Ascending aorta (tissue), 2 donors: ENCODE results near the gene CHI3L1. TPM values are rescaled to one million over a fixed set of nuclear protein-coding genes. Genes with fewer than 3 reads are reported as not detected.

Source experiments
- DNase-seq, 2 donors: peaks; one replicate each; pipeline ENCODE4 v3.0.0-alpha.2; 2019; ENCODE audit warnings: low spot score in 2 of 2
- H3K27ac ChIP-seq, 2 donors: fragments of 200-600 bp; sonication (generic); one replicate each; pipeline ENCODE4 v1.5.1; 2016 to 2017; ENCODE audit warnings: mild to moderate bottlenecking in 1 of 2
- H3K27me3 ChIP-seq: fragments of 200-600 bp; sonication (generic); one replicate; pipeline ENCODE4 v1.5.1; 2017
- H3K36me3 ChIP-seq, 2 donors: fragments of 200-600 bp; sonication (generic); one replicate each; pipeline ENCODE4 v1.5.1; 2016
- H3K4me1 ChIP-seq, 2 donors: fragments of 200-600 bp; sonication (generic); one replicate each; pipeline ENCODE4 v1.5.1; 2016 to 2017; ENCODE audit warnings: mild to moderate bottlenecking in 1 of 2
- H3K4me3 ChIP-seq, 2 donors: fragments of 200-600 bp; sonication (generic); one replicate each; pipeline ENCODE4 v1.5.1; 2016 to 2017; ENCODE audit warnings: mild to moderate bottlenecking in 1 of 2
- H3K9me3 ChIP-seq, 2 donors: fragments of 200-600 bp; sonication (generic); one replicate each; pipeline ENCODE4 v1.5.1; 2016
- intact Hi-C: fragments of 100-400 bp; cut with DNase I; formaldehyde crosslinking; loops from one replicate; pipeline ENCODE4 v1.15.1; 2023
- total RNA-seq: library from RNA; depleted of rRNA; stranded (reverse); fragments of >200 nt; gene quantifications from one replicate; pipeline ENCODE4 v1.1.0, GENCODE V29; 2016
- TF ChIP-seq, protein P1 (sequence below), 3 experiments: fragments of 200-600 bp in 2 of 3; fragments of 450-650 bp in 1 of 3; sonication (generic) in 2 of 3; IDR thresholded peaks; one replicate each; pipeline ENCODE4 v1.5.1; 2016 to 2019; ENCODE audit warnings: antibody characterized with exemption in 3 of 3, mild to moderate bottlenecking in 1 of 3, moderate library complexity in 1 of 3

CHI3L1 gene
- total RNA-seq, 1 donor from 2014 or later: 73.8 TPM

GRCh38 chr1:203225071-203225470 is 38.6 kb upstream of the CHI3L1 start:
- TF ChIP-seq, protein P1, sequence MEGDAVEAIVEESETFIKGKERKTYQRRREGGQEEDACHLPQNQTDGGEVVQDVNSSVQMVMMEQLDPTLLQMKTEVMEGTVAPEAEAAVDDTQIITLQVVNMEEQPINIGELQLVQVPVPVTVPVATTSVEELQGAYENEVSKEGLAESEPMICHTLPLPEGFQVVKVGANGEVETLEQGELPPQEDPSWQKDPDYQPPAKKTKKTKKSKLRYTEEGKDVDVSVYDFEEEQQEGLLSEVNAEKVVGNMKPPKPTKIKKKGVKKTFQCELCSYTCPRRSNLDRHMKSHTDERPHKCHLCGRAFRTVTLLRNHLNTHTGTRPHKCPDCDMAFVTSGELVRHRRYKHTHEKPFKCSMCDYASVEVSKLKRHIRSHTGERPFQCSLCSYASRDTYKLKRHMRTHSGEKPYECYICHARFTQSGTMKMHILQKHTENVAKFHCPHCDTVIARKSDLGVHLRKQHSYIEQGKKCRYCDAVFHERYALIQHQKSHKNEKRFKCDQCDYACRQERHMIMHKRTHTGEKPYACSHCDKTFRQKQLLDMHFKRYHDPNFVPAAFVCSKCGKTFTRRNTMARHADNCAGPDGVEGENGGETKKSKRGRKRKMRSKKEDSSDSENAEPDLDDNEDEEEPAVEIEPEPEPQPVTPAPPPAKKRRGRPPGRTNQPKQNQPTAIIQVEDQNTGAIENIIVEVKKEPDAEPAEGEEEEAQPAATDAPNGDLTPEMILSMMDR (IDR thresholded peaks at IDR 0.05): no peak
- no peaks in the 10 kb centered on the region for H3K36me3 ChIP-seq
- intact Hi-C loops: no loop called here
- H3K27me3 ChIP-seq: peaks cover 5% of the 10 kb centered on the region
- H3K4me1 ChIP-seq: no peaks in the 10 kb centered on the region
- no peak overlapping the region for H3K4me3 ChIP-seq
- H3K9me3 ChIP-seq: no peaks in the 10 kb centered on the region
- H3K27ac ChIP-seq: no peak overlapping the region
- DNase-seq: no peak

DNA sequence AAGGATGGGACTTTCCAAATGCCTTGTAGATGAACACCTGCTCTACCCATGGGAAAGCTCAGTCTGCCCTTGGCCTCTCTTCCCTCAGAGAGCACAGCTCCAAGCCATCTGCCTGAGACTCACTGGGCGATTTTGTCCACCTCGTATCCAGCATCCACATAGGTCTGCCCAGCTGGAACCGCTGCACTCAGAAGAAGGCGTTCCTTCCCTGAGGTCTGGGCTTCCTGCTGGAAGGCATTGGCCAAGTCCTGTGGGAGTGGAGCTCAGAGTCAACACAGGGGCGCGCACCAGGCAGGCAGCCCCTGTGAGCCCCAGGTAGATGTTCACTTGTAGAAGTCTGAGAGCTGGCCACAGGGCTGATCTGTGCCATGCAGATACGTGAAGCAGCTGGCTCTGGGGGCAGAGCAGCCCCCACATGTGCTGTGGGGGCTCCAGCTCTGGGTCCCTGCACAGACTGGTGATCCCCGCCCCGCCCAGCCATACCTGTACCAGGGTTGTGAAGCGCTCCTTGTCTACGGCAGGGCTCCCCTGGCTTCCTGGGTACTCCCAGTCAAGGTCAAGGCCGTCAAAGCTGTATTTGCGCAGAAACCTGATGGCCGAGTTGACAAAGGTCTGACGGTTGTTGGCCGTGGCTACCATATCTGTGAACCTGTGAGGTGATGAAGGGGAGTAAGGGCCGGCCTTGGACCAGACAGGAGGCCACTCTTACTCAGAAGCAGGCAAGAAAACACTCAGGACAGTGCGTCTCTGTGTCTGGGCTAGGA is 36.7 kb upstream of the CHI3L1 start:
- no peak overlapping the region for H3K4me3 ChIP-seq
- H3K36me3 ChIP-seq: no peaks in the 10 kb centered on the region
- no peak for DNase-seq
- no peaks in the 10 kb centered on the region for H3K4me1 ChIP-seq
- H3K27ac ChIP-seq: no peak overlapping the region
- TF ChIP-seq, protein P1 (IDR thresholded peaks at IDR 0.05): no peak
- H3K9me3 ChIP-seq: no peaks in the 10 kb centered on the region
- H3K27me3 ChIP-seq: peaks cover 5% of the 10 kb centered on the region
- intact Hi-C loops: no loop called here

DNA sequence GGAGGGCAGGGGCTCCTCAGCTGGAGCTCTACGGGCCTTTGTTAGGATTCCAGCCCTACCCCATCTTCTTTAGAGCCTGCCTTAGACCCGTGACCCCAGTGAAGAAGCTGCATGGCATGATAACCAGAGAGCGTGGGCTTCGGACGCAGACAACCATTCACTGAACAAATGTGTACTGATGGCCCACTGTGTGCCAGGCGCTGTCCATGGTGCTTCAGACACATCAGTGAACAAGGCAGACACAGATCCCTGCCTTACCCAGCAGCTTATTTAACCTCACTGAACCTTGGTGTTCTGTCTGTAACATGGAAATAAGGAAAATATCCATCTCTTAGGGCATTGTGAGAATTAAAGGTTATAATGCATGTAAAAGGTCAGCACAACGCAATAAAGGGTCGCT is 33.4 kb upstream of the CHI3L1 start:
- no peak overlapping the region for H3K27ac ChIP-seq
- H3K27me3 ChIP-seq: peaks cover 2% of the 10 kb centered on the region
- TF ChIP-seq, protein P1 (IDR thresholded peaks at IDR 0.05): no peak
- no peaks in the 10 kb centered on the region for H3K4me1 ChIP-seq
- intact Hi-C loops: no loop called here
- H3K36me3 ChIP-seq: no peaks in the 10 kb centered on the region
- no peaks in the 10 kb centered on the region for H3K9me3 ChIP-seq
- H3K4me3 ChIP-seq: no peak overlapping the region
- DNase-seq: no peak

- no peak for DNase-seq
- no peaks in the 10 kb centered on the region for H3K9me3 ChIP-seq
- no peaks in the 10 kb centered on the region for H3K27me3 ChIP-seq
- intact Hi-C loops: no loop called here
- H3K36me3 ChIP-seq: no peaks in the 10 kb centered on the region
- H3K4me1 ChIP-seq: no peaks in the 10 kb centered on the region
- H3K27ac ChIP-seq: no peak overlapping the region
- TF ChIP-seq, protein P1 (IDR thresholded peaks at IDR 0.05): no peak
- H3K4me3 ChIP-seq: no peak overlapping the region
These were observed 32.7 kb upstream of the CHI3L1 start for GRCh38 chr1:203219171-203219570.

- Histone ChIP-seq H3K4me3 (no peak overlapping the region), H3K27me3 (no peaks in the 10 kb centered on the region), H3K36me3 (no peaks in the 10 kb centered on the region), H3K9me3 (no peaks in the 10 kb centered on the region), H3K27ac (no peak overlapping the region), H3K4me1 (no peaks in the 10 kb centered on the region)
- DNase-seq: no peak
- TF ChIP-seq, protein P1 (IDR thresholded peaks at IDR 0.05): no peak
- intact Hi-C loops: no loop called here
These were observed 31.2 kb upstream of the CHI3L1 start for GRCh38 chr1:203217668-203218067.
